GM10266 (cell line): ENCODE results near the gene GNB5.
A peak's percentile ranks its signal among the peaks of the same experiment; 100 is the strongest.
"Not testable (repeated sequence)": the region's sequence is repeated elsewhere in the genome, so short reads cannot be mapped to it uniquely, and the experiment has no call there.

ENCODE experiments used
- DNase-seq: peaks from one replicate; pipeline ENCODE4 v3.0.0; 2012; ENCODE audit errors: extremely low spot score
- CTCF ChIP-seq: IDR thresholded peaks from 2 replicates; pipeline ENCODE4 v1.5.1; 2012; ENCODE audit warnings: mild to moderate bottlenecking, low read depth; ENCODE audit not compliant: control insufficient read depth, insufficient read depth; ENCODE audit errors: missing control alignments

The GNB5 gene

GRCh38 chr15:52191207-52191606, at the start of gene GNB5:
GNB5 (minus strand) TSS chr15:52191392; CDS start chr15:52184676, 6,716 bp downstream.
- TF ChIP-seq CTCF, result no peak
- DNase-seq, result no peak

DNA sequence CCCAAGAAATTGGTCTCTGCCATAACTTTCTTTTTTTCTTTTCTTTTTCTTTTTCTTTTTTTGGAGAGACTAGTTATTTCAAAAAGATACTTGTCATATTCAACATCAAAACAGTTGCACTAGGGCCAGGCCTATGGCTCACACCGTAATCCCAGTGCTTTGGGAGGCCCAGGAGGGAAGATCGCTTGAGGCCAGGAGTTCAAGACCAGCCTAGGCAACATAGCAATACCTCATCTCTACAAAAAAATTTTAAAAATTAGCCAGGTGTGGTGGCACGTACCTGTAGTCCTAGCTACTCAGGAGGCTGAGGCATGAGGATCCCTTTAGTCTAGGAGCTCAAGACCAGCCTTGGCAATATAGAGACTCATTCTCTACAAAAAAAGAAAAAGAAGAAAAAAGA, 49.0 kb upstream of the GNB5 start:
- no peak for DNase-seq

DNA sequence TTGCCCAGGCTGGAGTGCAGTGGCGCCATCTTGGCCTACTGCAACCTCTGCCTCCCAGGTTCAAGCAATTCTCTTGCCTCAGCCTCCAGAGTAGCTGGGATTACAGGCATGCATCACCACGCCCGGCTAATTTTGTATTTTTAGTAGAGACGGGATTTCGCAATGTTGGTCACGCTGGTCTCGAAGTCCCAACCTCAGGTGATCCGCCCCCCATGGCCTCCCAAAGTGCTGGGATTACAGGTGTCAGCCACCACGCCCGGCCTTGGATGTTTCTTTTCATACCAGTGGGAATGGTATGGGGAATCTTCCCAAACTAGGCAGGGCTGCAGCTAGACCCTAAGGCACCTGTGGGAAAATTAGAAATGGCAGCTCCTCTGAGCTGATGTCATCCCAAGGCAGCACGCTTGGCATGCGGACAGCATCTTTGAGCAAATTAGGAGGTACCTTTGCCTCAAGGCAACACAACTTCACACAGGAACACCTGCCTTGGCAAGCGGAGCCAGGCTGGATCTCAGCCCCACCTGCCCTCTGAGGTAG, 47.9 kb upstream of the GNB5 start:
- not testable (repeated sequence) for DNase-seq

More for the DNA sequence above, 49.0 kb upstream of the GNB5 start:
- TF ChIP-seq CTCF, result no peak

GRCh38 chr15:52238149-52238548, 47.0 kb upstream of the GNB5 start:
- no peak for TF ChIP-seq CTCF
- no peak for DNase-seq

DNA sequence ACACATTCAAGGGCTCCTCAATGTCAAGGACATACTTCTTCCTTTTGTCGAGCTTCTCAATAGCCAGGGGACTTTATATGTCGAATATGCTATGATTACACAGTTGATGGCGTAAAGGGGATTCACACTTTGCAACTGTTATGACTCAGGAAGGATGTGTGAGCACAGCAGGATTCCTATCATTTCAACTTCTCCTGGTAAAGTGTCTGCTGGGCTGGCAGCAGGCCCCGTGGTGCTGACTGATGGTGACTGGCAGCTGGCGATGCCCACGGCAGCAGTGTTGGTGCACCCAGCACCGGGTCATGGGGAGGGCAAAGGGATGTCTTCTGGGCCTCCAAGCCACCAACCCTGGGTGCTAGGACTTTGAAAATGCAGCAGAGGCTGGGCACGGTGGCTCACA, 44.8 kb upstream of the GNB5 start:
- no peak for DNase-seq
- TF ChIP-seq CTCF, result no peak

- peak; percentile 25 for DNase-seq
- TF ChIP-seq CTCF, result no peak
Observed at GRCh38 chr15:52234596-52235541, 43.7 kb upstream of the GNB5 start.

DNA sequence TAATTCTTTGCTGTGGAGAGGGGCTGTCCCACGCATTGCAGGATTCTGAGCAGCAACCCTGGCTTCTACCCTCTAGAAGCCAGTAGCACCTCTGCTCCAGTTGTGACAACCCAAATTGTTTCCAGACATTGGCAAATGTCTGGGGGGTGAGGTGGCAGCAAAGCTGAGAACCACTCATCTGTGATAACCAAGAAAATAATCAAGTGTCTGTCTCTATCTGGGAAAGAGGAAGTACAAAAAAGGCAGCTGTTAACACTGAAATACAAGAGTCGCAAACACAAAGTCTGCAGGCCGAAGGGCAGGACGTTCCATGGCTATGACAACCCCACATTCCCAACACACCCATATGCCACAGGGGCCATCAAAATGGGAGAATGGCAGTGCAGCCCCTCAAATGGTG, 42.2 kb upstream of the GNB5 start:
- TF ChIP-seq CTCF, result no peak
- peak; percentile 22 for DNase-seq

DNA sequence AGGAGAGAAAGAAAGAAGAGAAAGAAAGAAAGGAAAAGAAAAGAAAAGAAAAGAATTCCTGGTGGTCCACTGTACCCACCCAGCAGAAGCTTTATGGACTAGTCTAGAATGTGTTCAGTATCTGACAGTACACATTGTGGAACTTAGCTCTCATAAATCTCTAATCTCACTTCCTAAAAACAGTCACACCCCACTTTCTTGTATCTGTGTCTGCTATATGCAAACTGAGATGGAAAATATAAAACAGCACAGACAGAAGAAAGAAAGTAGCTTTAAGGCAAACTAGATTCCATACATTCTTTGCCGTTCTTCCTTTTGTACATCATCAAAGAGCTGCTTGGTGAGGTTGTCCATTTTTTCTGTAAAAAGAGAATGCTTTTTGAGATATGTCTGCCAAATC, 41.1 kb upstream of the GNB5 start:
- TF ChIP-seq CTCF, result no peak
- peak; percentile 55 for DNase-seq
